Umbilical cord (tissue), 2 donors: ENCODE measurements around the gene GABRB2. TPM values are rescaled to one million over a fixed set of nuclear protein-coding genes. Genes with fewer than 3 reads are reported as not detected.
A peak's percentile ranks its signal among the peaks of the same experiment; 100 is the strongest.

ENCODE experiments used
- DNase-seq: peaks from one replicate; pipeline ENCODE4 v3.0.0-alpha.2; 2015; ENCODE audit warnings: low spot score
- total RNA-seq: library from RNA; depleted of rRNA; stranded (reverse); fragments of >200 nt; gene quantifications from one replicate; pipeline ENCODE4 v1.2.3, GENCODE V29; 2014; ENCODE audit warnings: low replicate concordance; ENCODE audit not compliant: insufficient read depth

Gene GABRB2
- total RNA-seq, 1 donor from 2014 or later = 6.5 TPM

DNA sequence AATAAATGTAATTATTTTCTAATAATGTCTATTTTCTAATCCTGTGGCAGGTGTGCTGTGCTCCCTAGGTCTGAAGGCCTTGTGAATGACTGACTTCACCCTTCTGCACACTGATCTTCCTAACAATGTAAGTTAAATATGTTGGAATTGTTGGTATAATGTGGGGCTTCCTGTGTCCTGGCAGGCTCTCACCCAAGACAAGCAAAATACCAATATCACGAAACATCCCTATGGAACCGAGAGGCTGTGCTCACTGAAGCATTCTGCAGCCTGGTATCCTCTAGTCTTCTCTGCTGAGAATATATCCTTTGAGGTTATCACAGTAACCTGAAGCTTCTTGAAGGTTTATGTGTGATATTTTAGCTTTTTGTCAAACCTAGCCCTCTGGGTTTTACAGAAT is 159.4 kb downstream of the GABRB2 start:
- no peak for DNase-seq

DNA sequence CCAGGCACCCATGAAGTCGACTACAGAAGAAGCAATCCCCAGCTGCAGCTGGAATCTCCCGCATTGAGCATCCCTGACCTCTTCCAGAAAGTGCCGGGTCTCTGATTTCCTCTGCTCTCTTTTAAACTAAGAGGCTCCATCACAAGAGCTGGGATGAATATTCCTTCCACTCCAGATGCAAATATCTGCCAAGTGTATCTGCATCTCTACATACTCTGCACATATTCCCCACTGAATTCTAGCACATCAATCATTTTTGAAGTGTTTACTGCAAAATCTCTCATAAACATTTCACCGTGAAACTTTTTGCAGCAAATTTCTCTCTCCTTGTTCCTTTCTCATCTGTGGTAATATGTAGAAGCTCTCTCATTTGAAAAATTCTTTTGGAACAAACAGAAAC is 161.5 kb downstream of the GABRB2 start:
- DNase-seq = no peak

DNA sequence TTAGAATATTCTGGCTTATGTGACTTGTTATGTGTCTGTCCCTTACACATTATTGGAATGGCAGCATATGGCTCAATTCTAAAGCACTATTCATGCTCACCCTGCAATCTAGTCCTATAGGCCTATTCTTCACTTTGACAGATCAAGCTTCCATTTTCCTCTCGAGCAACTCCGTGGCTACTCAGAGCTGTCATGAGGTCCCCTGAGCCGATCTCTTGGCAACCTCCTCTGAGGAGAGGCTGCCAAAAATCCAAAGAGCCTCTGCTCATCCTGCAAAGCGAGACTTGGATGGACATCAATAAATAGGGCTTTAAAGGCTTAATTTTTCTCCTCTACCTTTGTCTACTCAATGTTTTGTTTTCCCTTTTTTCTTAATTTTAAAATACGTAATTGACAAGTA is 163.8 kb downstream of the GABRB2 start:
- DNase-seq = no peak

DNA sequence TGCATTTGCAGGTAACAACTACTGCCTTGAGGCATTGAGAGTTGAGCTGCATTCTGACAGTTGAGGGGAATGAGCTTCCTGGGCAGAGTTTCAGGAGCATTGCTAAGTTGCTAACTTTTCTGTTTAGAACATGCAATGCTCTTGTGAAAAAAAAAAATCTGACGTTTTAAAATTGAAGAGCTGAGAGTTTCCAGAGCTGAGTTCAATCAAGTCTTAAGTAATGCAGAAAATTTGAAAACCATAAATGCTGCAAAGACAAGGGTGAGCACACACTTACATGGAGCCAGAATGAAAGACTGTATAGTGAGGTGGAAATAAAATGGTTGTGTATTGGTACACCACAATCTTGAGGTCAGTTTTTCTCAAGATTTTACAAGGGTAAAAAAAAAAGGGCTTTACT is 166.0 kb downstream of the GABRB2 start:
- peak; percentile 70 for DNase-seq

DNA sequence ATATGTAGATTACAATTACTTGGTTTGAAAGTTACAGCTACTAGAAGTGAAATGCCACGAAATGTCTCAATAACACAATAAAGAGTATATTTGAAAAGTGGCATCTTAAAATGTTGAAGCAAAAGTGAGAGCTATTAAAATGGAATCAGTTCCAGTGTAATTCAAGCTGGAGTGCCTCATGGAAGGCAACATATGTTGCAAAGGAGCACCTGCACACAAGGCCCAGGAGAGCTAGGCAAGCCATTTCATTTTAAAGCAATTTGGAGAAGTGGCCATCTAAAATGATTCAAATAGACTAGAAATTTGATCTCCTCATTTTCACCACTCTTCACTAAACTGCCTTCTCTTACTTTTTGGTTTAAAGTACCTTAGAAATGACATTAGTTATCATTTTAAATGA is 167.8 kb downstream of the GABRB2 start:
- DNase-seq = no peak

DNA sequence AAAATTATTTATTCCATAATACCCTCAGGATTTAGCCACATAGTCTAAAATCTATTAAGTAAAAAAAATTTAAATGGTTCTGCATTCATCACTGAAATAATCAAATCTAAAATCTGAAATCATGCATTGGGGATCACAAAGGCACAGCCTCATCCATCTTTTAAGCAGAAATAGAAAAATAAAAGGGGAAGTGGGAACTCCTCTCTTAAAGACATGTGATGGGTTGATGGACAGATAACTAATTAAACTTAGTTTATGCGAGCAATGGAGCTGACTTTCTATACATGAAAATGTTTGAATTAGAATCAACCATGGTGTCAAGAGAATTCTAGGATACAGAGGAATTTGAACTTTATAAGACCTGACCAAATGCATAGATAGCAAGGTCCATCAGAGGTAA is 170.5 kb downstream of the GABRB2 start:
- no peak for DNase-seq

DNA sequence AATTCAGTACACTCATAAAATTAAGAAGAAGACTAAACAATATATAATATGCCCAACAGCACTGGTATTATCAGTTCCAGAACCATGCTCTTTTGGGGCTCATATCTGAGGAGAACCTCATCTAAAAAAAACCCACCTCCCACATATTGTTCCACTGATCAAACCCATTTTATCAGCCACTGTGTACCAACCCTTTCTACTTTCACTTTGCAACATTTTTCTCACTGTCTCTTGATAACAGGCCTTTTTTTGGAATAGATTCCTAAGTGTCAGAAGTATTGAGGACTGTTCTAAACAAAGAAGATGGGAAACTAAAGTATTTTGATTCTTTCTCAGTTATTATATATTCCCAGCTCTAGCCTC is 173.2 kb downstream of the GABRB2 start:
- DNase-seq = no peak

DNA sequence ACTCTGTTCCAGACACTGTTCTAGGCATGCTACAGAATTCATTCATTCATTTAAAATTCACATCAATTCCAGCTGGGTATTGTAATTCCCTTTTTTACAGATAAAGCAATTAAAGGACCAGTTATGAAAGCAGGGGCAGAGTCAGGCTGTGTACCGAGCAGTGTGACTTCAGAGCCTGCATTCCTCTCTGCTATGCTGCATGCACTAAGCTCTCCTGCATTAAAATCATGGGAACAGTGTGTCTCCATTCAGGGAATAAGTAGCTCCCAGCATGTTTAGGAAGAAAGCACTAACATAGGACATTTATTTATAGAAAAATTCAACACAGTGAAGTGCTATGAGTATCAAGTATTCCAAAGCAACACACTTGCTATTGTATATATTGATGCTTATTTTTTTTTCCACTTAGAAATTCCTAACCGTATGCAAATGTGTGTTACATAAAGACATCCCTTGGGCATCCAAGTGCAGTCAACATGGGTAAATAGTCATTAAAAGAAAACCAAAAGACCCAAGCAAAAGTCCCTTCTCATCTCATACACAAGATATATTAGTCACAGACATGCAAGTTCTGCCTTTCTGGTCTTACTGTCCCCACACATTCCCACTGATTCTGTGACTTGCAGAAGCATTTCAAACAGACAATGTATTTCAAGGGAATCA is 173.7 kb downstream of the GABRB2 start:
- DNase-seq = peak; percentile 61

DNA sequence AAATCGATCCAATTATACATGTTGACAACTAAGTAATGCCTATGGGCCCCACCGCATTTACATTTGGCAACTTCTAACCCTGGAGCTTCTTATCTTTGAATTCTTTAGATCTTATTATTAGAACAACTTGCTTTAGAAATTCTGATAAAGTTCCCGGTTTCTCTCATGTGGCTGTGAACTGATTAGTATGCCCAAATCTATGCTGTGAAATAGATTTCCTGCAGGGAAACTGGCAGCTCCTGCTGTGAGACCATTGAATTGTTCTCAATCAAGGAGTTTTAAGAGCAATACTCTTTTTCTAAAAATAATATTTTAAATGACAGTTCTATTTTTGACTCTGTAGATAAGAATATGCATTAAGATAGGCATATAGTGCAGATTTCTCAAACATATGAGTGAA is 177.5 kb downstream of the GABRB2 start:
- DNase-seq = no peak

DNA sequence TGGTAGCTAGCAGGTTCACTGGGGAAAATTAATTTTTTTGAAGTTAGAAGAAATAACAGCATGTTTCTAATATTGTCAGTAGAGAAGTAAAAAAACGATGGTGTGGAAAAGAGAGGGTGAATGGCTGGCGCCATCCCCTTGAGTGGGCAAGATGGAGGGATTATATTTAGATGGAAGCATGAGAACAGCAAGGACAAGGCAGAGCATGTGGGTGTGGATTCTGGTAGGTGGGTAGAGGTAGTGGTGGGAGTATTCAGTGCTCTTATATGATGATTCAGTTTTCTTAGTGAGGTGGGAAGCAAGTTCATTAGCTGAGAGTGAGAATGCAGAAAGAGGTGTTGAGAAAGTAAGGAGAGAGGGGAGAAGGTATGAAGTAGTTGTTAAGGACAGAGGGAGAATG is 188.1 kb downstream of the GABRB2 start:
- DNase-seq = no peak

DNA sequence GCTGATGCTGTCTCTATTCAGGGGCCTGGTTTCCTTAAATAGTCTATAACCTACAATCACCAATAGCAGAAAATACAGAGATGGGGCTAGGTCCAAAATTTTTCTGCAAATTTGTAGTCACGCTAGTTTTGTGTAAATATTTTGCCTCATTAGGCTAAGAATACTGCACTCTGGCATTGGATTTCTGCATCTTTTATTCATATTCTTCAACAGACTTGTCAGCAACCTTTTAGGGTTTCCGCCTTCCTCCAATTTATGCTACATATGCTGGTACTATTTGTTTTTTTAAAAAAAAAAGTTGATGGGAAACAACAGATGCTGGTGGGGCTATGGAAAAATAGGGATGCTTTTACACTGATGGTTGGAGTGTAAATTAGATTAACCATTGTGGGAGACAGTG is 202.3 kb downstream of the GABRB2 start:
- no peak for DNase-seq

DNA sequence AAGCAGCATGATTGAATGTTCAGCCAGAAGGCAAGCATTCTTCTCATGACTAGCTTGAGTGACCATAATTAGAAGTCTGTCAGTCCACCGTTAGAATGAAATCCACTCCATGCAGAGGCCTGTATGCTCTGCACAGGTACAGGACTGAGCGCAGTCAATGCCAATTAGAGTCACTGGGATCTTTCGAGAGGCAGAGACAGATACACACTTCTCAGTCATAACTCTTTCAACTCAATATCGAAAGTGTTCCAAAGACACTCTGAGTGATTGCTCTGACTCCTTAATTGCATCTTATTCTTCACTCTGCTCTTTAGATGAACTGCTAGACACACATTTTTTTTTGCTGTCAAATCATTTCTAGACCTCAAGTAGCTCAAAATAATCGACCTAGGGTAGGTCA is 203.6 kb downstream of the GABRB2 start:
- DNase-seq = no peak

DNA sequence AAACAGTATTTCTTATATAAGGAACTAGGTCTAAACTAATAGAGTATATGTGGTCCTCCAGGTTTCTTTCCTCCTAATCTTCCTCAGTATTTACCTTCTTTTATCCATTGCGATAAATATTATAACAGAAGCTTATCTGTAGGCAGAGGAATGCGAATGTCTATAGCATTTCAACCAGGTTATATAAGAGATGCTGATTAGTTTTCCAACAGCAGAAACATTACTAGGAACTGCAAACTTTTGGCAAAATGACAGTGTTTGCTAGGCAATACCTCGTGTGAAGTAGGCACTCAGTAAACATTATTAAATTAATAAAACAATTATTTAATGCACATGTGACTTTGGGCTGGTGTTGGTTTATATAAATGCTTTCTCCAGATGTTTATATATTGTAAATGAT is 206.5 kb downstream of the GABRB2 start:
- DNase-seq = no peak

DNA sequence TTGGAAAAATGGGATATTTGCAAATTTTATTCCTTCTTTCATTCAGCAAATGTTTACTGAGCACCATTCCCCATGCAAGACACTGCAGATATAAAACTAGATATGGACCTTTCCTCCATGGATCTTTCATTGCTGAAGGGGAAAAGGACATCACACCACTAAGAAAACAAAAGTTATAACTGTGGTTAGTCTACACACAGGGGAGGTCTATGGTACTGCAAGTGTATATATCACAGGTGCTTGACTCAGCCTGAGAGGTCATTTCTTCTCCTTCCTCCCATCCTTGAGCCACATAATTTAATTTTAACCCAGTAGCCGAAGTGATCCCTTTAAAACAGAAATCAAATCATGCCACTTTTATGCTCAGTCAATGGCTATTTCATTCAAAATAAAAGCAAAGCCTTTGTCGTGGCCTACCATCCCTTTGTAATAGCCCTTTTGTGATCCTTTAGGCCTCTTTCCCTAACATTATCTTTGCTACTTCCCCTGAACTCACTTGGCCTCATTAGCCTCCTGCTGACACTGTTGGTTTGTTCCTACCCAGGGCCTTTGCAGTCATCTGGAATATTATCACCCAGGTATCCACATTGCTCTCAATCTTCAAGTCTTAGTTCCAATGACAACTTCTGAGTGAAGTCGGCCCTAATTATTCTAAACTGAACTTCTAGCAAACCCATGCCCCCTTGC is 213.2 kb downstream of the GABRB2 start:
- DNase-seq = no peak

DNA sequence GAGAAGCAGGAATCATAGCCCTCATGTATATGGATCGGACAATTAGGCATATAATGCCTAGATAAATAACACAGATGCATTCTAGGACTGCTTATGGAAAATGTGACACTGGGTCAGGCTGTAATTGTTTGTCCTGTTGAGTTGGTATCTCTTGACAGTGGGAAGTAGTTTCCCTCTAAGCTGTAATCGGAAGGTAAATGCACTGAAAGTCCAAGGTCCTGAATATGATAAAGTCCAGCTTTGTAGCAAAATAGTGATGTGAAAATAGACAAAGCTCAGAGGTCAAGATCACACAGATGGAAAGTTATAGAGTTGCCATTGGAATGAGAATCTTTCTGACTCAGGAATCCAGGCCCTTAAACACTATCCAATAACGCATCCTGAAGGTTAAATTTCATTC is 214.2 kb downstream of the GABRB2 start:
- no peak for DNase-seq

DNA sequence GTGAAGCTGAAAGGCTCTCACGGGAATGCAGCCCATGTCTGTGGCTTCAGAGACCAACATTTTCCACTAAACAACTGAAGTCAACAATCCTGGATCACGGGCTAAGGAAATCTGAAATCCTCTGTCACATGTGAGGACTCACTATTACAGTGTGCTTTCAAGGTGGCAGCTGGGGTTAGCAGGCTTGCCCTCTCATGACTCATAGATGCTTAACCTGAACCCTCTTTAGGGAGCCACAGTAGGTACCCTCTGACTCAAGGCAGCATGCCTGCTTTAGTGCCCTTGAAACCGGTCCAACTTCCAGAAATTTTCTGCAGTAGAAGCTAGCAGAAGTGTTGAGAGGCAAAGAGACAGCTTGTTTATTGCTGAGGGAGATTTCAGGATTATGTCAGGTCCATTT is 232.5 kb downstream of the GABRB2 start:
- peak; percentile 35 for DNase-seq

DNA sequence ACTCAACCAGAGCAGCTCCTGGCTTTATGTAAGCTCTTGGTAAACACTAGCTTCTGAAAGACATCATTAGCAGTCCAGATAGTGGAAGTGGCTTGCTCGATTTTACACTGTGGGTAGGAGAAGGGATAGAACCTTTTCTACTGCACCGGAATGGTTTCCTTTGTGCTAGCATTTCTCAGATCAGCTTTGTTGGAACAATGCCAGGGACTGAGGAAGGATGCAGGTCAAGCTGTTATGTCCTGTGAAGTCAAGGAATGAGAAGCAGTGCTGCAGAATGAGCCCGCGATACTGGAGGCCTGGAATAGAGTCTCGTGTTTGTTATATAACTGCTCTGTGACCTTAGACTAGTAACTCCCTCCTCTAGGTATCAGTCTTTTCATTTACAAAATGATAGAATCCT is 233.6 kb downstream of the GABRB2 start:
- DNase-seq = no peak

DNA sequence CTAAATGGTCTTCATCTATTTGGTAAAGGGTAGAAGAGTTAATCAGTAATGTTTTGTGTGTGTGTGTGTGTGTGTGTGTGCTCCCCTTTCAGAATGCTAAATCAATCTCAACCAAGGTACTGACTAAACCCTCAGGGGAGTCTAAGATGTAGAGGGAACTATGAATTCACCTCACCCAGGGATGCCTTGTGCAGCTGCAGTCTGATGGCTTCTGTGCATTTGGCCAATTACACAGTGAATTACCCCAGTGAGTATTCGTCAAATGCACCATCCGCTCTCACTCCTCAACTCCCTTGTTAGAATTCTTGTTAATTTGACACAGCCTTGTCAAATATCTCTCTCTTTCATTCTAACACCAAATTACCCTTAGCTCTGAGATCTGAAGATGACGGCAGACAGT is 234.6 kb downstream of the GABRB2 start:
- DNase-seq = no peak

DNA sequence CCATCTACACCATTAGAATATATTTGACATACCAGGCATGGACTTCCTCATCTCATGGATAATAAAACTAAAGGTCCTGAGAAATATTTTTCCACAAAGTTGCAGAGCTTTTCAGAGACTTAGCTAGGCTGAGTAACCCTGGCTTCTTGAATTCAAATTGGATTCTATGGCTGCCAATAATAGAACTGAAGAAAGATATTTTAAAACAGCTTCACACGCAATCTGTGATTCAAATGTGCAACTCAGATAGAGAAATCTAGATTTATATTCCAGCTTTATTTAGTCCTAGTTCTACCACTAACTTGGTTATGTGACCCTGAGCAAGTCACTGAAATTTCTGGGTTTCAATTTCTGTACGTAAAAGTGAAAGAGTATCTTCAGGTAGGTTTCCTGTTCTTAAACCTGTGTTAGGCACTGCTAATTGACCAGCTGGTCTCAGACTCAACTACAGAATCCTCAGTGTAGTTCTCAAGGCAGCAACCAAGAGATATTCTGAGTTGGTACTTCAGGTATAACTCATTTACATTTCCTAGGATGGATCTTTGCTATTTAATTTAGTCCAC is 235.3 kb downstream of the GABRB2 start:
- no peak for DNase-seq

DNA sequence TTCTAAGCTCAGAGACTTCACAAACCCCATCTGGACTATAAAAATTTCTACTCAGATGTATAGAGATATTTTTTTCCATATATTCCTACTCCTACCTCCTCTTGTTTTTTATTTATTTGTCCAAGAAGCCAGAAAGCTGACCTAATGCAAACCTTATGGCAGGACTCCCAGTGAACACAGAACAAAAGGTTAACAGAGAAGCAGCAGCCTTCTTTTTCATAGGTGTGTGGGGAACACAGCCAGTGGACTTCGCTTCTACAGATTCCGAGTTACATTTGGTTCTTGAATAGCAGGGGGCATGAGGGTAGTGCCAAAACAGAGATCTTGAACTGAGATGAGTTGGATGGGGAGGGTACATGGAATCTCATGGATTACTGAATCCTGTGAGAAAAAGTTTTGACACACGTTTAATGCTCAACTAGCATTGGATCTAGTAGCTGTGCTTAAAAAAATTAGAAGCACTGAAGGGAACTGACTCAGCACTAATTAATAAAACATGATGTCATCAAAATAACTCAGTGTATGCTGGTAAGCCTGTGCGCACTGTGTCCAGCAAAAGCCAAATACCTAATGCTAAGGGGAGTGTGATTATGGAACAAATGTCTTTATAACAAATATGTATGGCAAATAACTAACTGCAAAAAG is 240.1 kb downstream of the GABRB2 start:
- no peak for DNase-seq

DNA sequence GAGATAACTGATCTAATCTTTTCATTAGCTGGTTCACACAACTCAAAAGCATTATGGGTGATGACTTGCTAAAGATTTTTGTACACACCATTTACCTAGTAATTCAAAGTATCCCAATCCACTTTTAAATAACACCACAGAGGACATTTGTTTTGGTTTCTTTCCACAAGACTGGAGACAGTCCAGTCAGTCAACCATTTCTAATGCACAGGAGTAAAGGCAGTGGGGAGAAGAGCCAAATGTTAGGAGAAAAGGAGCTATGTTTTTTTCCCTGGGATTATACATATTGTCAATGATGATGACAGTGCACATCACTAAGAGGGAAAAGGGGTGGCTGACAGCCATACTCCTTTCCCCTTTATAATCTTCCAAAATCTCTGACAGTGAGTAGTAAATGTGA is 240.9 kb downstream of the GABRB2 start:
- no peak for DNase-seq

DNA sequence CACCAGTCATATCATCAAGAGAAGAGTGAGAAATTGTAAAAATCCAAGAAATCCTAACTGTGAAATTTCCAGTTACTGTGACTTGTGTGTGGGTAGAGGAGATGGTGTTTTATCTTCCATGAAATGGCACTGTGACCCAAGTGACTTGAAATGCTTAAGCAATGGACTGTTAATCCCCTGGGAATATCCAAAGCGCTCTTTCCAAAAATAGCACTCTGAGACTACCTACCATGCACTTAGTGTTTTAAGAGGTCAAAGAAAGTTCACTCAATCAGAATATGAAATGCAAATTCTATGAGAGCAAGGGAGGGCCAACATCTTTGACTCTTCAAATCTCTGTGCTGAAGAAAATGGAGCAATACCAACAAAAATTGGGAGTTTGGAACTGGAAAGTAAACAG is 244.0 kb downstream of the GABRB2 start:
- DNase-seq = no peak

DNA sequence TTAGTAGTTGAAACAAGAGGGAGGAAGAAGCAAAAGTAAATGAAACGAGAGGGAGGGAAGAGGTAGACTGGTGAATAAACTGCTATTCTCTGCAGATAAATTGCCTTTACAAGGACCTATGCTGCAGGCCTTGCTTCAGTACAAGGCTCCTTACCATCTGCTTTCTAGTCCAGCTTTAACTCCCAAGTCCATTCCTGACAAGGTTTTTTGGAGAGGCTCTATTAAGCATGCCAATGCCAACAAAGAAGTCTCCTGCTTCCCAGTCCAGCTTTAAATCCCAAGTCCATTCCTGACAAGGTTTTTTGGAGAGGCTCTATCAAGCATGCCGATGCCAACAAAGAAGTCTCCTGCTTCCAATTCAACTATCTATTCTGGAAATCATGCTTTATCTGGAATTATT is 244.9 kb downstream of the GABRB2 start:
- no peak for DNase-seq
